HCEC 1CT (cell line): Measurements from ENCODE around the gene LST1.
A peak's percentile ranks its signal among the peaks of the same experiment; 100 is the strongest.

ENCODE experiments used
- DNase-seq: peaks from one replicate; pipeline ENCODE4 v3.0.0-alpha.2; 2017

LST1 gene

GRCh38 chr6:31586008-31586407 is at the start of gene LST1:
Gene LST1 (plus strand): TSS chr6:31586277. CDS start chr6:31587300, 1,023 bp downstream.
- no peak for DNase-seq

- DNase-seq = no peak
These were observed 47.2 kb upstream of the LST1 start for GRCh38 chr6:31538805-31539400.

GRCh38 chr6:31540640-31541039 is 45.4 kb upstream of the LST1 start:
- no peak for DNase-seq

- DNase-seq = peak; percentile 40
These were observed 44.9 kb upstream of the LST1 start for GRCh38 chr6:31541059-31541657.

GRCh38 chr6:31541658-31542521 is 44.2 kb upstream of the LST1 start, which contains the start of gene DDX39B:
Gene DDX39B (minus strand): TSS chr6:31542003. CDS start chr6:31540532, 1,471 bp downstream.
- DNase-seq = peak; percentile 97

- no peak for DNase-seq
These were observed 42.4 kb upstream of the LST1 start for GRCh38 chr6:31543639-31544038.

- DNase-seq = no peak
These were observed 41.4 kb upstream of the LST1 start for GRCh38 chr6:31544676-31545075.

- DNase-seq = no peak
These were observed 40.8 kb upstream of the LST1 start for GRCh38 chr6:31545291-31545690.

GRCh38 chr6:31546339-31546957 is 39.6 kb upstream of the LST1 start, which contains the start of gene ATP6V1G2:
Gene ATP6V1G2 (minus strand): TSS chr6:31546608. CDS start chr6:31546559, 49 bp downstream.
- peak; percentile 92 for DNase-seq

- DNase-seq = peak; percentile 98
These were observed 38.9 kb upstream of the LST1 start, which contains the start of gene NFKBIL1 for GRCh38 chr6:31546958-31547726. Gene NFKBIL1 (plus strand): TSS chr6:31547608. CDS start chr6:31547695, 87 bp downstream.

- no peak for DNase-seq
These were observed 38.1 kb upstream of the LST1 start for GRCh38 chr6:31547727-31548543.

- no peak for DNase-seq
These were observed 37.6 kb upstream of the LST1 start for GRCh38 chr6:31548544-31548873.

- peak; percentile 46 for DNase-seq
These were observed 34.7 kb upstream of the LST1 start for GRCh38 chr6:31551371-31551770.

GRCh38 chr6:31556307-31556706 is 29.8 kb upstream of the LST1 start:
- no peak for DNase-seq

- DNase-seq = no peak
These were observed 28.4 kb upstream of the LST1 start for GRCh38 chr6:31557443-31558317.

- no peak for DNase-seq
These were observed 27.8 kb upstream of the LST1 start for GRCh38 chr6:31558318-31558625.

- peak; percentile 10 for DNase-seq
These were observed 27.2 kb upstream of the LST1 start for GRCh38 chr6:31558631-31559500.

- DNase-seq = no peak
These were observed 26.5 kb upstream of the LST1 start for GRCh38 chr6:31559606-31559957.

GRCh38 chr6:31559958-31560696 is 25.9 kb upstream of the LST1 start:
- DNase-seq = peak; percentile 80
